Keratinocyte (primary cell): Measurements from ENCODE around the gene MYCL.

Experiments used
- EZH2 ChIP-seq: IDR thresholded peaks from one replicate; pipeline ENCODE4 v1.6.1; 2012; ENCODE audit warnings: inconsistent platforms, mild to moderate bottlenecking, low read length, moderate library complexity
- TF ChIP-seq, protein P1 (sequence below), 3 experiments: IDR thresholded peaks in 1 of 3; conservative IDR thresholded peaks in 1 of 3; optimal IDR thresholded peaks in 1 of 3; 2 replicates in 2 of 3; 3 replicates in 1 of 3; pipeline versions ENCODE3 to v1.5.1; 2011; ENCODE audit warnings: low read length in 3 of 3, mild to moderate bottlenecking in 3 of 3, moderate library complexity in 2 of 3, control low read depth in 1 of 3, inconsistent platforms in 1 of 3; ENCODE audit not compliant: insufficient read depth in 2 of 3; ENCODE audit errors: extremely low read depth in 1 of 3

DNA sequence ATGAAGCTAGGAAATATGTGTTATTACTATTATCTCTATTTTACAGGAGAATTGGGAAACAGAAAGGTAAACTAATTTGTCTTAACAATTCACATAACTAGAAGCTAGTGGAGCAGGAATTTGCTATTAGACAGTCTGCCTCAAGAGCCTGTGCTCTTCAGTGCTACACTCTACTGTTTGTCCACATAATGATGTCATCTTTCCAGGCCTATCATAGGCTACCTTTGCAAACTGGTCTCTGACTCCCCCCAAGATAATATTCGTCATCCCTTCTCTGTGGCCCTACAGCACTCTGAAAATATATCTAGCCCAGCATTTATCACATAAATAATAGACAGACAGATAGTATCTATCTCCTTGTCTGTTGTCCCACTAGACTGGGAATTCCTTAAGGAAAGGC is 52.5 kb downstream of the MYCL start:
- TF ChIP-seq, protein P1, sequence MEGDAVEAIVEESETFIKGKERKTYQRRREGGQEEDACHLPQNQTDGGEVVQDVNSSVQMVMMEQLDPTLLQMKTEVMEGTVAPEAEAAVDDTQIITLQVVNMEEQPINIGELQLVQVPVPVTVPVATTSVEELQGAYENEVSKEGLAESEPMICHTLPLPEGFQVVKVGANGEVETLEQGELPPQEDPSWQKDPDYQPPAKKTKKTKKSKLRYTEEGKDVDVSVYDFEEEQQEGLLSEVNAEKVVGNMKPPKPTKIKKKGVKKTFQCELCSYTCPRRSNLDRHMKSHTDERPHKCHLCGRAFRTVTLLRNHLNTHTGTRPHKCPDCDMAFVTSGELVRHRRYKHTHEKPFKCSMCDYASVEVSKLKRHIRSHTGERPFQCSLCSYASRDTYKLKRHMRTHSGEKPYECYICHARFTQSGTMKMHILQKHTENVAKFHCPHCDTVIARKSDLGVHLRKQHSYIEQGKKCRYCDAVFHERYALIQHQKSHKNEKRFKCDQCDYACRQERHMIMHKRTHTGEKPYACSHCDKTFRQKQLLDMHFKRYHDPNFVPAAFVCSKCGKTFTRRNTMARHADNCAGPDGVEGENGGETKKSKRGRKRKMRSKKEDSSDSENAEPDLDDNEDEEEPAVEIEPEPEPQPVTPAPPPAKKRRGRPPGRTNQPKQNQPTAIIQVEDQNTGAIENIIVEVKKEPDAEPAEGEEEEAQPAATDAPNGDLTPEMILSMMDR (optimal IDR thresholded peaks at IDR 0.05 in 1 of 3, IDR thresholded peaks at IDR 0.05 in 1 of 3, conservative IDR thresholded peaks at IDR 0.05 in 1 of 3; ENCODE audit: extremely low read depth in 1 of 3, insufficient read depth in 2 of 3, low read length in 3 of 3) = no peak
- no peak for TF ChIP-seq EZH2
